ENCODE data around the gene MAPK12. TPM values are rescaled to one million over a fixed set of nuclear protein-coding genes. Genes with fewer than 3 reads are reported as not detected.

The MAPK12 gene
- total and polyA plus RNA-seq, 2 of the 4 experiments (the other 2 are of a cell fraction) = 41.0 to 56.3 TPM

GRCh38 chr22:50264104-50264745 is 2.7 kb upstream of the MAPK12 start (continued):
- TF ChIP-seq ELK1 (IDR thresholded peaks at IDR 0.05; ENCODE audit: borderline replicate concordance, low read depth, low read length) = no peak
- no peak for TF ChIP-seq BHLHE40 (IDR thresholded peaks at IDR 0.05; ENCODE audit: low read depth, low read length)
- TF ChIP-seq CHD1 (IDR thresholded peaks at IDR 0.05; ENCODE audit: low read depth, low read length) = no peak
- no peak for TF ChIP-seq NFE2L2 (IDR thresholded peaks at IDR 0.05; ENCODE audit: low read depth, low read length)
